Activated T-helper 17 cell treated with anti-CD3 and anti-CD28 coated beads, Interleukin-2, amount 50 U/mL, for 72 hours (primary cell): ENCODE measurements around the gene EIF4G3. TPM values are rescaled to one million over a fixed set of nuclear protein-coding genes. Genes with fewer than 3 reads are reported as not detected.

Experiments
- ATAC-seq: fragments of 150-1000 bp; cut with Tn5 transposase; replicated peaks from 2 replicates; pipeline ENCODE4 v1.10.0; 2021; ENCODE audit warnings: mild to moderate bottlenecking, moderate library complexity
- H3K27ac Mint-ChIP-seq: one replicate; pipeline ENCODE4 v1.8.0; 2022; ENCODE audit warnings: mixed read lengths
- H3K27me3 Mint-ChIP-seq: one replicate; pipeline ENCODE4 v1.8.0; 2022; ENCODE audit warnings: mixed read lengths
- H3K36me3 Mint-ChIP-seq: one replicate; pipeline ENCODE4 v1.8.0; 2022; ENCODE audit warnings: low read depth, mild to moderate bottlenecking, mixed read lengths
- H3K4me1 Mint-ChIP-seq: one replicate; pipeline ENCODE4 v1.8.0; 2022; ENCODE audit warnings: mixed read lengths
- H3K4me3 Mint-ChIP-seq: one replicate; pipeline ENCODE4 v1.8.0; 2022; ENCODE audit warnings: mild to moderate bottlenecking, mixed read lengths
- H3K9me3 Mint-ChIP-seq: one replicate; pipeline ENCODE4 v1.8.0; 2022; ENCODE audit warnings: mixed read lengths
- total RNA-seq, 2 donors: library from RNA; stranded (reverse); gene quantifications; one replicate each; pipeline ENCODE4 v1.2.3, GENCODE V29; 2022

Gene EIF4G3
- total RNA-seq, 2 donors from 2014 or later = 32.9 to 56.2 TPM

- H3K9me3 Mint-ChIP-seq = no peaks in the 10 kb centered on the region
- H3K27me3 Mint-ChIP-seq = no peaks in the 10 kb centered on the region
- peaks cover 28% of the 10 kb centered on the region for H3K36me3 Mint-ChIP-seq
- no peaks in the 10 kb centered on the region for H3K4me1 Mint-ChIP-seq
- H3K4me3 Mint-ChIP-seq = no peak overlapping the region
- ATAC-seq = no peak
- H3K27ac Mint-ChIP-seq = no peak overlapping the region
Measured at GRCh38 chr1:20900056-20900455, 276.6 kb downstream of the EIF4G3 start.

DNA sequence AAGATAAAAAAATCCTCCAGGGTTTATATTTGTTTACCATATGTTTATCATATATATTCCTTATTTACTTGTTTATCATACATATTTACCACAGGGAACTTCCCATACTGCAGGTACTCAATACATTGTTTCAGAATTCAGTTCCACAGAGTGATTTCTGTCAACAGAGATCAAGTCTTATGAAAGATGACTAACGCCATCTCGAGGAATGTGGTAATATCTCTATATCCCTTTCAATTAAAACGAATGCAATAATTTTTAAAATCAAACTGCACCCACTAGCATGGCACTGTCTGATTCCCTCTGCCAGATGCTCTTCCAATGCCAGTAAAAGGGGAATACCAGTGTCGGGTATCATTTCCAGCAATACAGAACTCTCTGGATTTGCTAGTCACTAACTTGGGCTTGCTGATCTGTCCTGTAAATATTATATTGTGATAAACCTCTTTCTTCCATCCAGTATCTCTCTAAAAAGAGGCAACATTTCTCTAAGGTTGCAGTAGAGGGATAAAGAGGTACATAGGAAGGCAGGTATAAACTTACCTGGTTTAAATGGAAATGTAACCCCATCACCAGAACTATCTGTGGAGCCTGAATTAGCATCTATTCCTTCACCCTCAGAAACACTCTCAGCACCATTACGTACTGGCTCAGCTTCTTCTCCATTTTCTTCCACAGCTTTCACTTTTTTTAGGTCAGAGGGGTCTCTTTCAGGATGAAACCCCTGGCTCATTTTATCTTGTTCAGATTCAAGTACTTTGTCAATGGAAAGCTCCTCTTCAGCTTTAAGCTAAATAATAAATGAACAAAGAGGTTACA is 277.3 kb downstream of the EIF4G3 start:
- Mint-ChIP-seq H3K27ac (no peak overlapping the region), H3K27me3 (no peaks in the 10 kb centered on the region), H3K4me1 (no peaks in the 10 kb centered on the region), H3K4me3 (no peak overlapping the region), H3K9me3 (no peaks in the 10 kb centered on the region), H3K36me3 (peaks cover 30% of the 10 kb centered on the region)
- ATAC-seq = no peak

DNA sequence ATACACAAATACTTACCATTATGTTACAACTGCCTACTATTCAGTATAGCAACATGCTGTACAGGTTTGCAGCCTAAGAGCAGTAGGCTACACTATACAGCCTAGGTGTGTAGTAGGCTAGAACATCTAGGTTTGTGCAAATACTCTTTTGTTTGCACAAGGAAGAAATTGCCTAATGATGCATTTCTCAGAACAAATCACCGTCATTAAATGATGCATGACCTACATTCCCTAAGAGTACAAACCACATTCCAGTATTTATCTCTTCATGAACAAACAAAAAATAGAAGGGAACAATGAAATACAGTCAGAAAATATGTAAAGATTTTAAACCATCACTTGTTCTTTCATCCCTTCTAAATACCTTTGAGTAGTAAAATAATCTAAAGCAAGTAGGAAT is 279.9 kb downstream of the EIF4G3 start:
- H3K4me1 Mint-ChIP-seq = no peaks in the 10 kb centered on the region
- no peak overlapping the region for H3K27ac Mint-ChIP-seq
- no peaks in the 10 kb centered on the region for H3K27me3 Mint-ChIP-seq
- H3K36me3 Mint-ChIP-seq = peaks cover 50% of the 10 kb centered on the region
- no peak for ATAC-seq
- H3K9me3 Mint-ChIP-seq = no peaks in the 10 kb centered on the region
- no peak overlapping the region for H3K4me3 Mint-ChIP-seq

- Mint-ChIP-seq H3K27me3 (no peaks in the 10 kb centered on the region), H3K9me3 (no peaks in the 10 kb centered on the region), H3K4me1 (no peaks in the 10 kb centered on the region), H3K4me3 (no peak overlapping the region), H3K27ac (no peak overlapping the region), H3K36me3 (peaks cover 49% of the 10 kb centered on the region)
- ATAC-seq = no peak
Measured at GRCh38 chr1:20893931-20894330, 282.8 kb downstream of the EIF4G3 start.

- Mint-ChIP-seq H3K27me3 (no peaks in the 10 kb centered on the region), H3K9me3 (no peaks in the 10 kb centered on the region), H3K27ac (no peak overlapping the region), H3K4me1 (no peaks in the 10 kb centered on the region), H3K4me3 (no peak overlapping the region), H3K36me3 (peaks cover 52% of the 10 kb centered on the region)
- ATAC-seq = no peak
Measured at GRCh38 chr1:20891091-20891490, 285.6 kb downstream of the EIF4G3 start.

DNA sequence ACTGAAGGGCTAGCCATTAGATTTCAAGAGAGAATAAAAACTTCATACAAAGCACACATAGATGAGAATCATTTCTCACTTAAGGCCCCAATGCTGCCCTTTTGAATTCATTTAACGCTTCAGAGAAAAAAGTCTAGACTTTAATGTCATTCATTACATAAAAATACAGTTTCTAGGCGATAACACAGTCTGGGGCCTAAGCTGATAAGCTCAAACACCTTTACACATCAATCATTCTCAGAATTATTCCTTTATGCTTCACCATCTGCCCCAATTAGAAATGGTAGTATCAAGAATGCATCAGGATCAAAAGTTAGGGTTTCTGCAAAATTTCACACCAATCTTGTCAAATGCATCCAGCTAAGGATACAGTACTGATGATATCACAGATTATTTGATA is 289.5 kb downstream of the EIF4G3 start:
- Mint-ChIP-seq H3K27ac (no peak overlapping the region), H3K4me3 (no peak overlapping the region), H3K4me1 (no peaks in the 10 kb centered on the region), H3K27me3 (no peaks in the 10 kb centered on the region), H3K9me3 (no peaks in the 10 kb centered on the region), H3K36me3 (peaks cover 35% of the 10 kb centered on the region)
- no peak for ATAC-seq

DNA sequence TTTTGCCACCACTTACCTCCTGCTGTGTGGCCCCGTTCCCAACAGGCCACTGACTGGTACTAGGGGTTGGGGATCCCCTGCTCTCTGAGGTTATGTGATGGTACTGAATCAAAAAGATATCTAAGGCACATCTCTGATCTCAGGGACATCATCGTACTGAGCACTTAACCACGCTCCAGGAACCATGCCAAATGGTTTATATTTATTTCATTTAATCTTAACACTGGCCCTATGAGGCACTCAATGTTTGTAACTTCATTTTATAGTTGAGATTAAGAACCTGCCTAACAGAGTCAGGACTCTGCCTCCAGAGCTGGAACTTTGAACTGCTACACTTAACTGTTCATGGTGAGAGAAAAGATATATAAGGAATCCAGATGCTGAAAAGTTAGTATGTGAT is 291.6 kb downstream of the EIF4G3 start:
- Mint-ChIP-seq H3K27ac (no peak overlapping the region), H3K9me3 (no peaks in the 10 kb centered on the region), H3K4me1 (no peaks in the 10 kb centered on the region), H3K36me3 (peaks cover 27% of the 10 kb centered on the region), H3K4me3 (no peak overlapping the region), H3K27me3 (no peaks in the 10 kb centered on the region)
- no peak for ATAC-seq

- no peaks in the 10 kb centered on the region for H3K4me1 Mint-ChIP-seq
- H3K27ac Mint-ChIP-seq = no peak overlapping the region
- no peaks in the 10 kb centered on the region for H3K9me3 Mint-ChIP-seq
- H3K36me3 Mint-ChIP-seq = peaks cover 32% of the 10 kb centered on the region
- no peak for ATAC-seq
- H3K27me3 Mint-ChIP-seq = no peaks in the 10 kb centered on the region
- no peak overlapping the region for H3K4me3 Mint-ChIP-seq
Measured at GRCh38 chr1:20884513-20884912, 292.2 kb downstream of the EIF4G3 start.

- no peak overlapping the region for H3K27ac Mint-ChIP-seq
Measured at GRCh38 chr1:20883766-20884165, 292.9 kb downstream of the EIF4G3 start.

DNA sequence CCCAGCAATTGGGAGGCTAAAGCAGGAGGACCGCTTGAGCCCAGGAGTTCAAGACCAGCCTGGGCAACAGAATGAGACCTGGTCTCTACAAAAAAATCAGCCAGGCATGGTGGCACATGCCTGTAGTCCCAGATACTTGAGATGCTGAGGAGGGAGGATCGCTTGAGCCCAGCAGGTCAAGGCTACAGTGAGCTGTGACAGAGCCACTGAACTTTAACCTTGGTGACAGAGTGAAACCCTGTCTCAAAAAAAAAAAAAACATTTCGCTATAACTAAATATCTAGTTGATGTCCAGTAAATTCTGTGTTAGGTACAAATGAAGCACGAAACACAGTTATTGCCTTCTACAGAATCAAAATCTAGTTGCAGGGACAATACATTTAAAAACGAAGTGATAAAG is 293.9 kb downstream of the EIF4G3 start:
- peaks cover 47% of the 10 kb centered on the region for H3K36me3 Mint-ChIP-seq
- H3K4me1 Mint-ChIP-seq = no peaks in the 10 kb centered on the region
- H3K27me3 Mint-ChIP-seq = no peaks in the 10 kb centered on the region
- no peaks in the 10 kb centered on the region for H3K9me3 Mint-ChIP-seq
- no peak overlapping the region for H3K27ac Mint-ChIP-seq
- H3K4me3 Mint-ChIP-seq = no peak overlapping the region
- no peak for ATAC-seq

More at GRCh38 chr1:20883766-20884165, 292.9 kb downstream of the EIF4G3 start:
- Mint-ChIP-seq H3K4me1 (no peaks in the 10 kb centered on the region), H3K36me3 (peaks cover 38% of the 10 kb centered on the region), H3K9me3 (no peaks in the 10 kb centered on the region), H3K27me3 (no peaks in the 10 kb centered on the region), H3K4me3 (no peak overlapping the region)
- ATAC-seq = no peak

- Mint-ChIP-seq H3K9me3 (no peaks in the 10 kb centered on the region), H3K4me1 (no peaks in the 10 kb centered on the region), H3K36me3 (peaks cover 56% of the 10 kb centered on the region), H3K27me3 (no peaks in the 10 kb centered on the region), H3K4me3 (no peak overlapping the region), H3K27ac (no peak overlapping the region)
- ATAC-seq = no peak
Measured at GRCh38 chr1:20878799-20879198, 297.9 kb downstream of the EIF4G3 start.

DNA sequence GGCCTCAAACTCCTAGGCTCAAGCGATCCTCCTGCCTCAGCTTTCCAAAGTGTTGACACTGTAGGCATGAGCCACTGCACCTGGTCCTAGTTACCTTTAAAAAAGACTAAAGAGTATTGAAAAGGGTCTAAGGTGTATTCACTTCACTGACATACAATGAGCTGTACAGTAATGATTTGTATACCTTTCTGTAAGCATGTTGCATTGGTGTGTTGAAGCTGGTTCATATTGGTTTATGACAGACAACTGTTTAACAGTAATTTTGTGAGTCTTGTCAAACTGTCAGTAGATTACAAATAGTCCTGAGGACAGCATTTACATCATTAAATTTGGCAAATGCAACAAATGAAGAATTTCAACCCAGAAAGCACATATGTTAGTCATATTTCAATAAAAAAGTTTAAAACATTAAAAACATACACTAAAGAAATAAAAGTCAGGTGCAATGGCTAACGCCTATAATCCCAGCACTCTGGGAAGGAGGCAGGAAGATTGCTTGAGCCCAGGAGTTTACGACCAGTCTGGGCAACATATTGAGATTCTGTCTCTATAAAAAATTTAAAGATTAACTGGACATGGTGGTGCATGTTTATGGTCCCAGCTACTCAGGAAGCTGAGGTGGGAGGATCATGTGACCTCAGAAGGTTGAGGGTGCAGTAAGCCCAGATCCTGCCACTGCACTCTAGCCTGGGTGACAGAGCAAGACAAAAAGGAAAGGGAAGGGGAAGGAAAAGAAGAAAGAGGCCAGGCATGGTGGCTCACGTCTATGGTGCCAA is 301.3 kb downstream of the EIF4G3 start:
- no peaks in the 10 kb centered on the region for H3K9me3 Mint-ChIP-seq
- no peak overlapping the region for H3K27ac Mint-ChIP-seq
- no peak overlapping the region for H3K4me3 Mint-ChIP-seq
- H3K36me3 Mint-ChIP-seq = peaks cover 43% of the 10 kb centered on the region
- no peaks in the 10 kb centered on the region for H3K4me1 Mint-ChIP-seq
- no peaks in the 10 kb centered on the region for H3K27me3 Mint-ChIP-seq
- ATAC-seq = no peak

- Mint-ChIP-seq H3K27ac (no peak overlapping the region), H3K36me3 (peaks cover 25% of the 10 kb centered on the region), H3K4me1 (no peaks in the 10 kb centered on the region), H3K27me3 (no peaks in the 10 kb centered on the region), H3K4me3 (no peak overlapping the region), H3K9me3 (no peaks in the 10 kb centered on the region)
- ATAC-seq = no peak
Measured at GRCh38 chr1:20873311-20873710, 303.4 kb downstream of the EIF4G3 start.

DNA sequence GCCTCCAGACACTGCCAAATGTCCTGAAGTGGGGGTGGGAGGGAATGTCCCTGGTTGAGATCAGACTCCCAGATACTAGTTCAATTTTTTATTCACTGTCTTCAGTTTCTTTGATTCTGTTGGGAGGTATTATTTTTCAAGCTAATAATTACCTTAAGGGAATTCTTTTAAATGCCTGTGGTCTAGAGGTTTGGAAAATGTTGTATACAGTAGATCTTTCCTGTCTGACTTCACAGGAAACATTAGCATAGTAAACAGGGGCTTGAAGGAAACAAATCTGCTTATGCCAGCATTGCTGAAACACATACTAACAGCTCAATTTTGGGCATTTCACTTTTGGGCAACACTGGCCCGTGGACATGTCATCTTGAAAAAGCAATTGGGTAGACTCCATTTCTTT is 305.3 kb downstream of the EIF4G3 start:
- no peak for ATAC-seq
- no peak overlapping the region for H3K4me3 Mint-ChIP-seq
- no peaks in the 10 kb centered on the region for H3K27me3 Mint-ChIP-seq
- no peak overlapping the region for H3K27ac Mint-ChIP-seq
- H3K4me1 Mint-ChIP-seq = no peaks in the 10 kb centered on the region
- peaks cover 13% of the 10 kb centered on the region for H3K36me3 Mint-ChIP-seq
- no peaks in the 10 kb centered on the region for H3K9me3 Mint-ChIP-seq

GRCh38 chr1:20870718-20871117 is 306.0 kb downstream of the EIF4G3 start:
- Mint-ChIP-seq H3K27ac (no peak overlapping the region), H3K9me3 (no peaks in the 10 kb centered on the region), H3K36me3 (peaks cover 13% of the 10 kb centered on the region), H3K27me3 (no peaks in the 10 kb centered on the region), H3K4me1 (no peaks in the 10 kb centered on the region), H3K4me3 (no peak overlapping the region)
- no peak for ATAC-seq
